Diencephalon (tissue), 1 donor: ENCODE data around the gene KCNH4. TPM values are rescaled to one million over a fixed set of nuclear protein-coding genes. Genes with fewer than 3 reads are reported as not detected.

Experiments
- total RNA-seq: library from RNA; depleted of rRNA; stranded (reverse); fragments of >200 nt; gene quantifications from one replicate; pipeline ENCODE4 v1.2.3, GENCODE V29; 2014

Gene KCNH4
- 1.8 TPM for total RNA-seq

GRCh38 chr17:42180922-42181850 is at the start of gene KCNH4:
TSS of gene KCNH4 (minus strand) at chr17:42181142. CDS start at chr17:42180945, 197 bp downstream.

GRCh38 chr17:42193969-42194899 is 13.3 kb upstream of the KCNH4 start, which contains the start of gene GHDC:
TSS of gene GHDC (minus strand) at chr17:42194494. CDS start at chr17:42193581, 913 bp downstream.

GRCh38 chr17:42184713-42185620 is 4.0 kb upstream of the KCNH4 start, which contains the start of gene HCRT:
TSS of gene HCRT (minus strand) at chr17:42185452. CDS start at chr17:42185365, 87 bp downstream.

DNA sequence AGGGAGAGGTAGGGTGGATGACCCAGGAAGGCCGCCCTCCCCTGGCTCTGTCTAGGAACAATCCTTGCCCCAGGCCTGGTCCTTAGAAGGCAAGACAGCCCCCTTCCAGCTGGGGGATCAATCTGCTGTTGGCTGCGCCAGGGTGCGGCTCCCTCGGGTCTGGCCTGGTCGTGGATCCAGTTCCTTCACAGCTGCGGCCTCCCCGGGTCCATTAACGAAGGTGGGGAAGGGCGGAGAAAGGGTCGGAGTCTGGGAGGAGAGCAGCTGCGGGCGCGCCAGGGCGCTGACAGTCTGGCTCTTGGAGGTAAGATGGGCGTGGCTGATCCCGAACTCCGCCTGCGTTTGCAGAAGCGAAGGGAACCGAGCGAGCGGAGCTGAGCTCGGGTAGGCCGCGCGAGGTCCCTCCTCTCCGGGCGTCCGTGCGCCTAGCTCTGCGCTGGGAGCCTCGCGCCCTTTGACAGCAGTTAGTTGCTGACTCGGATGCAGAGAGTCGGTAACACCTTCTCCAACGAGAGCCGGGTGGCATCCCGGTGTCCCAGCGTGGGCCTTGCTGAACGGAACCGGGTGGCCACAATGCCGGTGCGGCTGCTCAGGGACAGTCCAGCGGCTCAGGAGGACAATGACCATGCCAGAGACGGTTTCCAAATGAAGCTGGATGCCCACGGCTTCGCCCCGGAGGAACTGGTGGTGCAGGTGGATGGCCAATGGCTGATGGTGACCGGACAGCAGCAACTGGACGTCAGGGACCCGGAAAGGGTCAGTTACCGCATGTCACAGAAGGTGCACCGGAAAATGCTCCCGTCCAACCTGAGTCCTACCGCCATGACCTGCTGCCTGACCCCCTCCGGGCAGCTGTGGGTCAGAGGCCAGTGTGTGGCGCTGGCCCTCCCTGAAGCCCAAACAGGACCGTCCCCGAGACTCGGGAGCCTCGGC is 58.3 kb downstream of the KCNH4 start, which contains the start of gene HSPB9:
Gene HSPB9, plus strand, starts transcription at position 434 of the 933 bp plus-strand sequence. Its CDS starts 47 bp downstream, at position 481.

GRCh38 chr17:42120770-42121769 is 59.9 kb downstream of the KCNH4 start, which contains the start of gene KAT2A:
TSS of gene KAT2A (minus strand) at chr17:42121367. CDS start at chr17:42121304, 63 bp downstream.

GRCh38 chr17:42112552-42113176 is 68.3 kb downstream of the KCNH4 start, which contains the start of gene DHX58:
TSS of gene DHX58 (minus strand) at chr17:42112714. CDS start at chr17:42111892, 822 bp downstream.

Other genes starting within 250 kb of the KCNH4 start
- 78.4 TPM for gene CNP, start 214.3 kb downstream of the KCNH4 start, total RNA-seq
- gene DNAJC7, start 163.7 kb downstream of the KCNH4 start, total RNA-seq = 90.0 TPM
- gene NKIRAS2, start 161.1 kb downstream of the KCNH4 start, total RNA-seq = 48.9 TPM
- gene C17orf113, start 130.5 kb downstream of the KCNH4 start, total RNA-seq = 4.2 TPM
- gene ZNF385C, start 82.7 kb downstream of the KCNH4 start, total RNA-seq = 1.8 TPM
- gene DHX58, start 68.4 kb downstream of the KCNH4 start, total RNA-seq = 3.0 TPM
- gene KAT2A, start 59.8 kb downstream of the KCNH4 start, total RNA-seq = 18.7 TPM
- 0.23 TPM for gene HSPB9, start 58.3 kb downstream of the KCNH4 start, total RNA-seq
- gene RAB5C, start 26.2 kb downstream of the KCNH4 start, total RNA-seq = 64.8 TPM
- gene HCRT, start 4.3 kb upstream of the KCNH4 start, total RNA-seq = 1.6 TPM
- gene GHDC, start 13.4 kb upstream of the KCNH4 start, total RNA-seq = 5.1 TPM
- 26.3 TPM for gene STAT5B, start 95.2 kb upstream of the KCNH4 start, total RNA-seq
- gene STAT5A, start 107.4 kb upstream of the KCNH4 start, total RNA-seq = 3.7 TPM
- gene STAT3, start 207.3 kb upstream of the KCNH4 start, total RNA-seq = 59.3 TPM
- gene CAVIN1, start 242.1 kb upstream of the KCNH4 start, total RNA-seq = 10.6 TPM